Measurements from ENCODE around the gene NOL4L.

Gene NOL4L

GRCh38 chr20:32577657-32578056 is 7.5 kb downstream of the NOL4L start:
- no peak overlapping the region for H3K27ac ChIP-seq
- TF ChIP-seq CTCF (conservative IDR thresholded peaks at IDR 0.05) = no peak

GRCh38 chr20:32577023-32577422 is 8.1 kb downstream of the NOL4L start:
- no peak for TF ChIP-seq ZFX (IDR thresholded peaks at IDR 0.05)
- no peak for TF ChIP-seq CTCF (conservative IDR thresholded peaks at IDR 0.05)
- H3K27ac ChIP-seq = no peak overlapping the region

- H3K27ac ChIP-seq = no peak overlapping the region
- TF ChIP-seq ZFX (IDR thresholded peaks at IDR 0.05) (no peak), CTCF (conservative IDR thresholded peaks at IDR 0.05) (no peak)
These were observed 8.6 kb downstream of the NOL4L start for GRCh38 chr20:32576560-32576959.

- TF ChIP-seq ZFX (IDR thresholded peaks at IDR 0.05) (no peak), CTCF (conservative IDR thresholded peaks at IDR 0.05) (no peak)
- H3K27ac ChIP-seq = no peak overlapping the region
These were observed 9.3 kb downstream of the NOL4L start for GRCh38 chr20:32575805-32576204.

- no peak for TF ChIP-seq ZFX (IDR thresholded peaks at IDR 0.05)
- TF ChIP-seq CTCF (conservative IDR thresholded peaks at IDR 0.05) = no peak
- H3K27ac ChIP-seq = no peak overlapping the region
These were observed 9.9 kb downstream of the NOL4L start for GRCh38 chr20:32575227-32575581.

- no peak for TF ChIP-seq CTCF (conservative IDR thresholded peaks at IDR 0.05)
- H3K27ac ChIP-seq = no peak overlapping the region
These were observed 10.6 kb downstream of the NOL4L start for GRCh38 chr20:32574296-32575226.

GRCh38 chr20:32573167-32573851 is 11.8 kb downstream of the NOL4L start:
- TF ChIP-seq ZFX (IDR thresholded peaks at IDR 0.05) (no peak), CTCF (conservative IDR thresholded peaks at IDR 0.05) (no peak)
- no peak overlapping the region for H3K27ac ChIP-seq

All from C4-2B (cell line).